HG02763 (cell line): ENCODE results near the gene KCNG1.
"Not testable (repeated sequence)": the region's sequence is repeated elsewhere in the genome, so short reads cannot be mapped to it uniquely, and the experiment has no call there.

Experiments used
- ATAC-seq: cut with Tn5 transposase; IDR thresholded peaks from one replicate; pipeline ENCODE4 v1.9.1; 2021; ENCODE audit warnings: mild to moderate bottlenecking, moderate library complexity; ENCODE audit not compliant: unreplicated experiment

KCNG1 gene, protein sequence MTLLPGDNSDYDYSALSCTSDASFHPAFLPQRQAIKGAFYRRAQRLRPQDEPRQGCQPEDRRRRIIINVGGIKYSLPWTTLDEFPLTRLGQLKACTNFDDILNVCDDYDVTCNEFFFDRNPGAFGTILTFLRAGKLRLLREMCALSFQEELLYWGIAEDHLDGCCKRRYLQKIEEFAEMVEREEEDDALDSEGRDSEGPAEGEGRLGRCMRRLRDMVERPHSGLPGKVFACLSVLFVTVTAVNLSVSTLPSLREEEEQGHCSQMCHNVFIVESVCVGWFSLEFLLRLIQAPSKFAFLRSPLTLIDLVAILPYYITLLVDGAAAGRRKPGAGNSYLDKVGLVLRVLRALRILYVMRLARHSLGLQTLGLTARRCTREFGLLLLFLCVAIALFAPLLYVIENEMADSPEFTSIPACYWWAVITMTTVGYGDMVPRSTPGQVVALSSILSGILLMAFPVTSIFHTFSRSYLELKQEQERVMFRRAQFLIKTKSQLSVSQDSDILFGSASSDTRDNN

DNA sequence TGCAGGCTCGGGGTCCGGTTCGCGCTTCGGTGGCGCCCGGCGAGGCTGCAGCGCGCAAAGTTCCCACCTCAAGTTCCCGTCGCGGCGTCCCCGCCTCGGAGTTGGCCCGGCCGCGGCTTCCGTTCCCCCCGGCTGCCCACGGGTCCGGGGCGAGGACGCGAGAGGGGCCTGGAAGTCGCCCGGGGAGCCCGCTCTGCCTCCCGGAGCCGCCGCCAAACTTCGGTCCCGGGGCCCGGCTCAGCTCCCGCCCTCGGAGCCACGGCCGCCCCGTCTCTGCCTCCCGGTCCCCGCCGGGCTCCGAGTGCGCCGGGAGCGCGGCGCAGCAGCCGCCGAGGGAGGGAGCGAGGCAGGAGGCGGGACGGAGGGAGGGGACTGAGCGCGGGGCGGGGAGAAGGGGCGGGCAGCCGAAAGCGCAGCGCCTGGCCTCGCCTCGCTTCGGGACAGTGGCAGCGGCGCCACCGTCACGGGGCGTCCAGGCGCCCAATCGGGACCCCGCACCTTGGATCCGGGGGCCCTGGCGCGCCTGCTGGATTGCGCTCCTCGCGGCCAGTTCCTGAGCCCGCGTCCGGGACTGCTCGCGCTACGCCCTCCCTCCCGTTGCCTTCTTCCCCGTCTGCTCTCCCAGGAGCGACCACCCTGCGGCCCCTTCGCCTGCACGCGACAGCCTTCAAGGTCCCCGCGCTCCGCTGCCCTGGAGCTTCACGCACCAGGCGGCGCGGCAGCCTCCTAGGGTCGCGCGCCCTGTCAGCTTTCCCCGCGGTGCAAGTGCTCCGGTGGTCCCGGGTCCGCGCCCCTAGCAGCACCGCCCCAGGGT lies at the start of gene KCNG1:
Gene KCNG1, minus strand, starts transcription at position 305 of the 814 bp plus-strand sequence. CDS start 12,769 bp downstream, outside the sequence.
- no peak for ATAC-seq

DNA sequence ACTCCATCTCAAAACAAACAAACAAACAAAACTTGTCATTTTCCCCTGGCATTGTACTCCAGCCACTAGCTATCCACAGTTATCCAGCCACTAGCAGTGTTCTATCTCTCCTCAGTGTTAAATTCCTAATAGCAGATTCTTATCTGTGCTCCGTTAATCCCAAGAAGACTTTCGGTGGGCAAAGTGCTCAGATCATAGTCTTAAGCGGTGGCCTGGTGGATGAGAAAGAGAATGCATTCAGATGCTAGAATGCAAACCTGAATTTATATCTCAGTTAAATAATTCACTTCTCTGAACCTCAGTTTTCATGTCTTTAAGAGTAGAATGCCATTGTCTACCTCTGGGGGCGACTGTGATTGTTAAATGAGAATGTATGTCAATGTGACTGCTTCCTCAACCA lies 47.7 kb upstream of the KCNG1 start:
- ATAC-seq, result no peak

DNA sequence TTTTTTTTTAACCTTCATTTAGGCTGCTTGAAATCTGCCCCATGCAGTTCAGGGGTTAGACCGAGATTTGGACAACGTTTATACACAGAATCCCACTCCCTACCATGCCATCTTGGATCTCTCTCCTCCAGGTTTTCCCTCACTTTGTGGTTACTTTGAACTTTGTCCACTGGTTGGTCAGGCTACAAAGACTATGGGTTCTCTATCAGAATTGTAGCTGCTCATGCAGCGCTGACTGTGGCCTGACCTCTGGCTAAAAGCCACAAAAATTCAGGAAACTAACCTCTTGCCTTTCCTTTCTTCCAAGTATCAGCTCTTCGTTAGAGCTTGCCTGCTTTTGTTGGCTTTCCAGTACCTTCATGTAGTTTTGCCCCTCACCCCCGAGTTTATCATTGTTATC lies 44.9 kb upstream of the KCNG1 start:
- ATAC-seq, result no peak

DNA sequence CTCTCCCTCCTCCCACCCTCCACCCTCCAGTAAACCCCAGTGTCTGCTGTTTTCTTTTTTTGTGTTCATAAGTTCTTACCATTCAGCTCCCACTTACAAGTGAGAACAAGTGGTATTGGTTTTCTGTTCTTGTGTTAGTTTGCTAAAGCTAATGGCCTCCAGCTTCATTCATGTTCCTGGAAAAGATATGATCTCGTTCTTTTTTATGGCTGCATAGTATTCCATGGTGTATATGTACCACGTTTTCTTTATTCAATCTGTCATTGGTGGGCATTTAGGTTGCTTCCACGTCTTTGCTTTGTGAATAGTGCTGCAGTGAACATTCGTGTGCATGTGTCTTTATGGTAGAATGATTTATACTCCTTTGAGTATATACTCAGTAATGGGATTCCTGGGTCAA lies 42.7 kb upstream of the KCNG1 start:
- ATAC-seq, result no peak

DNA sequence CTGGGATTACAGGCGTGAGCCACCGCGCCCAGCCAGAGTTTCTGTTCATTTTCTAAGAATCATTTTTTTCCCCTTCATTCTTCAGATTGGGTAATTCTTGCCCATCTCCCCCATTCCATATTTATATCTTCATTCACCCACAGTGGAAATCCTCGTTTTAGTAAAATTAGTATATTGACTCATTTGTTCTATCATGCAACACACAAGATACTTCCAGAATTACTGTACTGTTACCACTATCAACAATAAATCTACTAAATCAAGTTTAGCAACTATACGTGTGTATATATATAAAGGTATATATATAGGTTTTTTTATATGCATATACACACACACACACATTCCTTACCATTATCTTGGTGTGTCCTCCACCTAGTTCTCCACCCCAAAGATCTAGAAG lies 41.2 kb upstream of the KCNG1 start:
- no peak for ATAC-seq

DNA sequence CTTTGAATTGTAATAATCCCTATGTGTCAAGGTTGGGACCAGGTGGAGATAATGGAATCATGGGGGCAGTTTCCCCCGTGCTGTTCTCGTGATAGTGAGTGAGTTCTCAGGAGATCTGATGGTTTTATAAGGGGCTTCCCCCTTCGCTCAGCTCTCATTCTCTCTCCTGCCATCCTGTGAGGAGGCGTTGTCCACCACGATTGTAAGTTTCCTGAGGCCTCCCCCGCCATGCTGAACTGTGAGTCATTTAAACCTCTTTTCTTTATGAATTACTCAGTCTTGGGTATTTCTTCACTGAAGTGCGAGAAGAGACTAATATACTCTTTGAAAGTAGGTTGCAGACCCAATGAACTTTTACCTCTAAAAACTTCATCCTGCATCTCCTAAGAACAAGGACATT lies 39.2 kb upstream of the KCNG1 start:
- no peak for ATAC-seq

DNA sequence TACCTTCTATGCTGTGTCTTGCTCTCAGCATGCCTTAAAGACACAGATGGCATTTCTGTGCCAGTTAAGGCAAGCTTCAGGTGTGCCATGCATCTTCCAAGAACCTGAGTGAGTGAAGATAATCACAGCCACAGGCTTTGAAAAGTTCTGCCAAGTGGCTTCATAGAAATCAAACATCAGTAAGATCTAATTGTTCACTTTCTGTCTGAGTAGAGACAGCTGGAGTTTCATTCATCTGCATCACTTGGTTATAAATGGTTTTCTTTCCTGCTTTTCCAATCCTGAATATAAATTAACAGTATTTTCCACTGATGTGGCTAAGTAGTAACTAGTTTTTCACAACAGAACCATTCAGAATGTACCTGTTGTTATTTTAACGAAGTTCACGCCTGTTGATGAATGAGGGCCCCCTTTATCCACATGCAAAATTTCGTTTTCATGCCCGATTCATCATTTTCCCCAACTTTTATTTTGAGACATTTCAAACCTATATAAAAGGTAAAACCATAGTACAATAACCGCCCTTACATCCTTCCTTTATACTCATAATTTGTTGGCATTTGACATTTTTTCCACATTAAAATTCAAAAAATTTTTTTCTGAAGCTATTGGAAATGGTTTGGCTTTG lies 38.6 kb upstream of the KCNG1 start:
- ATAC-seq, result no peak

DNA sequence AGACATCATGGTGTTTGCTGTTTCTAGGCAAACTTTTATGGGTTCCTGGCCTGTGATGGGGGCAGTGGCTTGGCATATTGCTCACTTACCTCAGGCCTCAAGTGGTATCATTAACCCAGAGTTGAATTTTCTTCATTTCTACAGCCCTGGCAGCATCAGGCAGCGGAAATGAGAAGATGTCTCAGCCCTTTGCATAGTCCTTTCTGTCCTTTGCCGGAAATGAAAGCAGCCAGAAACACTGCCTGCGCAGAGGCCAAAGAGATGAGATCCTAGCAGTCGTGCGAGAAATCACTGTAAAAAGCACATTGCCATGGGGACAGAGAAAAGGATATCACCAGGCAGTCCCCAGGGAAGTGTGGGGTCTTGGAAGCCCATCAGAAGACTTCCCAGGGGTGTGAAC lies 37.4 kb upstream of the KCNG1 start:
- ATAC-seq, result no peak

DNA sequence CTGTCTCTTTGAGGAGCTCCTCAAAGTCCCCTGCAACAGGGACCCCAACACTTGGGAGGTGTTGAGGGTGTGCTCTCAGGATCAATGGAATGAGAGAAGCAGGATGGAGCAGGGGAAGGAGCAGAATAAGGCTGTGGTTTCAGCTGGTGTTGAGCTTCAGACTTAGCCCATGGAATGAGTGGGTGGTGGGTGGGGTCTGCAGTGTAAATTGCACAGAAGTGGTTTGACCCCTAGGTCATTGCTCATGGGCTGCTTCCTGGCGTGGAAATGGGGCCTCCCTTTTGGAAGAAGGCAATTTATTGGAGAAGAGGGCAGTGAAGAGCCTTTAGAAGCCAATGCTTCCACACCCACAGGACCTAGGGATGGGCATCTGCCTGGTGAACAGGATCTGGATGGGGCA lies 37.0 kb upstream of the KCNG1 start:
- ATAC-seq, result no peak

DNA sequence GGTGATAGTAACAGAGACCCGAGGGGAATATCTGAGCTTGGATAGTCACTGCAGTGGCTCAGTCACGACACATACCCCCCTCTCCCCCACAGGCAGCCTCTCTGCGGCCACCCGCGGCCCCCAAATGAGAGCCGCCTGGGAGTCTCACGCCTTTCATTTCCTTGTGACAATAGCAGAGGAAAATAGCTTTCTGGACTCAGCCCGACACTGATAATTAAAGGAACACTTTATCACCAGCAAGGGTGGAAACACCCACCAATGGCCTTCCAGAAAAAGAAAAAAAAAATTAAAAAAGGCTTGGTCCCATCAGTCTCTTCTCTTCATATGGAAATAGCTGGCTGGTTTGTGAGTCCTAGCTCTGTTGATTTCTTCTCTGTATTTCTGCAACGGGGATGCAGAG lies 35.1 kb upstream of the KCNG1 start:
- no peak for ATAC-seq

DNA sequence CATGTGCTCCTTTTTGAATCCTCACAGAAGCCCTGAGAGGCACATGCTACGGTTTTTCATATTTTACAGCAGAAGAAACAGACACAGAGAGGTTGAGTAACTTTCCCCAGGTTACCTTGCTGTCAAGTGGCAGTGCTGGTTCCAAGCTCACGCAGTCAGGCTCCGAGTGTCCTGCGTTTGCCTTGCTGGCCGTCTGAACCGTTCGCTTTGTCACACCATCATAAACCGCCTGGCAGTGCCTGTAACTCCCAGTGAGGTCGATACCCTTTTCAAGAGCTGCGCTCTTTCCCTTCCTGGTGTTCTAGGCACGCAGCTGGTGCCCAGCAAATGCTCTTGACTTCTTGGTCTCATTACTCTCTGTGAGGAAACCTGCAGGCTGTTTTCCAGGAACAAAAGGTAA lies 31.3 kb upstream of the KCNG1 start:
- ATAC-seq, result no peak

DNA sequence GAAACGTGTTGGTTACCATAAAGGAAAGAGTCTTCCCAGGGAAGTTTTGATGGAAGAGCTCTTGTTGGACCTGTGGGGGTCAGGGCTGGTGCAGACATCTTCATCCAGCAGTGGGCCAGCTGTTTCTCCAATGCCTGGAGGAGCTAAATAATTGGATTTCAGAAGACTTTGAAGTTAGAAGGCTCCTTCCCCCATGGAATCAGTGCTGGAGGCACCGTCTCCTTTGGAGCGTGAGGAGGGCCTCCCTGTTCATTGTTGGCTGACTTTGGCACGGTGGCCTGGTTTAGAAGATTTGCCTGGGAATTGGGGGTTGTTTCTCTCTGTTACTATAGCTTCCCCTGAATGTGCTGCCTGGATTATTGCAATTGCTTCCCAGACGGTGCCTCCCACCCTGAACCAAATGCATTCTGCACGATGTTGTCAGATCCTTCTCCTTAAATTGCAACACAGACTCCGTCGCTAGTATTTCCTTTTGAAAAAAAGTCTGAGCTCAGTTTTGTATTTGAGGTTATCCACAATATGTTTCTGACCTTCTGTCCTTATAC lies 27.7 kb upstream of the KCNG1 start:
- no peak for ATAC-seq

DNA sequence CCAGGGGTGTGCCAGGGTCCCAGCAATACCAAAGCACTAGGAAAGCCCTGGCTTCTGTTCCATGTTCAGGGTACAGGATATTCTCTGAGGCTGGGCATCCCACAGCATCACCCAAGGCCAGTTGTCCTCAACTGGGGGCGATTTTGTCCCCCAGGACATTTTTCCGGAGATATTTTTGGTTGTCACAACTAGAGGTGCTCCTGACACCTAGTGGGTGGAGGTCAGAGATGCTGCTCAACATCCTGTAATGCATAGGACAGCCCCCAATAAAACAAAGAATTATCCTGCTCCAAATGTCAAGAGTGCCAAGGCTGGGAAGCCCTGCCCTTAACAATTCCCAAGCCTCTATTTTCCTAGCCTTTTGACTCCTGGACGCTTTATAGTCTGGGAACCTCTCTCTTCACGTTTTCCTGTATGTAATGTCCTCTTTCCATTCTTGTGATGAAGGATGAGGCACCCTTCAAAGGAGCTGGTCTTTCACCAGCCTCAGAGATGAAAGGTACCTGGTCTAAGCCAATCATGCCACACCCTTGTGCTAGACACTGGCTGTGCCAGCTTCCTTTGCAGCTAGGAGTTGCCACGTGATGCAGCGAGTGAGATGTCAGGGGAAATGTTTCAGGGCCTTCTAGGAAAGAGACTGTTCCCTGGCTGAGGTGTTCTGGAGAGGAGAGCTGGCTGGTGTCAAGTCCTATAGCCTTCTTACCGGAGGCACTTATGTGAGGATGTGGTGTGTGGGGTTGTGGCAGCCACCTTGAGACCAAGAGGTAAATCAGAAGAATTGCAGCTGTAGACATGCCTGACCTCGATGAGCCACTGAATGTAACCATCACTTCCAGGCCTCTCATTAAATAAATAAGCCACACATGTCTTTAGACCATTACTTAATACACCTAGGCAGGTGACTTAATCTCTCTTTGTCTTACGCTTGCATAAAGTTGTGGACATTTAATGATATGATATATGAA lies 23.4 kb upstream of the KCNG1 start:
- no peak for ATAC-seq

DNA sequence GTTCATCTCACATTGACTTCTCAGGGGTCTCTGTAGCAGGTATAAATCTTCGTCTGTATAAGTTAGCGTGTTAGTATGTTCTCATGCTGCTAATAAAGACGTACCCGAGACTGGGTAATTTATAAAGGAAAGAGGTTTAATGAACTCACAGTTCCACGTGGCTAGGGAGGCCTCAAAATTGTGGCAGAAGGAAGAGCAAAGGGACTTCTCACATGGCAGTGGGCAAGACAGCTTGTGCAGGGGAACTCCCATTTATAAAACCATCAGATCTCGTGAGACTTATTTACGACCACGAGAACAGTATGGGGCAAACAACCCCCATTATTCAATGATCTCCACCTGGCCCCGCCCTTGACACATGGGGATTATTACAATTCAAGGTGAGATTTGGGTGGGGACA lies 22.6 kb upstream of the KCNG1 start:
- ATAC-seq, result not testable (repeated sequence)

DNA sequence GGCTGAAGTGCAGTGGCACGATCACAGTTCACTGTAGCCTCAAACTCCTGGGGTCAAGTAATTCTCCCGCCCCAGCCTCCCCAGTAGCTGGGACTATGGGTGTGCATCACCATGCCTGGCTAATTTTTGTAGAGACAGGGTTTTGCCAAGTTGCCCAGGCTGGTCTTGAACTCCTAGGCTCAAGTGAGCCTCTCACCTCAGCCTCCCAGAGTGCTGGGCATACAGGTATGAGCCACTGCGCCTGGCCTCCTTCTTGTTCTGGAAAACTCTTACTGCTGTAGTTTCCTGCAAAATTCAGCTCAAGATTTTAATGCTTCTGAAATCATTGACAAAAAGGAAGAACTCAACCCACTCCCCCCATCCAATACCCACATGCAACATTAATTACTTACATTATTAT lies 21.9 kb upstream of the KCNG1 start:
- no peak for ATAC-seq

DNA sequence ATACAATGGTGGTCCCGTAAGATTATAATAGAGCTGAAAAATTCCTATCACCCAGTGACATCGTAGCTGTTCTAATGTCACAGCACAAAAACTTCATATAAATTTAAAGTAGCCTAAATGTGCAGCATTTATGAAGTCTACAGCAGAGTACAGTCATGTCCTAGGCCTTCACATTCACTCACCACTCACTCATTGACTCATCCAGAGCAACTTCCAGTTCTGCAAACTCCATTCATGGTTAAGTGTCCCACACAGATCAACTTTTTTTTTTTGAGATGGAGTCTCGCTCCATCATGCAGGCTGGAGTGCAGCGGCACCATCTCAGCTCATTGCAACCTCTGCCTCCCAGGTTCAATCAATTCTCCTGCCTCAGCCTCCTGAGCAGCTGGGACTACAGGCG lies 20.9 kb upstream of the KCNG1 start:
- ATAC-seq, result no peak

DNA sequence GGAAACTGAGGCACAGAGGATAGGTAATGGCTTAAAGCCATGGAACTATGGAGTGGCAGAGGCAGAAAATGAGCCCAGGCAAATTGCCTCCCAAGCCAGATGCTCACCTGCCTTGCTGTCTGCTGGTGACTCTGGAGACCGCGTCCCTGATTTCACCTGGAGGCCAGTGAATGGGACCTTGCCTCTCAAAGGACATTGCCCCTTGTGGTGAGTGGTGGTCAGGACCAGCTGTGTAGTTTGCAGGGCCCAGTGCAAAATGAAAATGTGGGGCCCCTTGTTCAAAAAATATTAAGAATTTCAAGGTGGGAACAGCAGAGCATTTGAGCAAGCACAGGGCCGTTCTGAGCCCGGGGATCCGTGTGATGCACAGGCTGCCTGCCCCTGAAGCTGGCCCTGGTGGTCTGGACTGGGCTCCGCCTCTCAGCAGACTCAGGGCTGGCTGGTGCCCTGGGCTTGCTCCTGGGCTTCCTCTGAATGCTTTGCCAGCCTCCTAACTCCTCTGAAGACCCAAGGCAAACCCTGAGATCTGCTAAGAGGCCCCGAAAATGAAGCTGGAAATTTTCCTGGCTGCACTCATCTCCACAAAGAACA lies 19.8 kb upstream of the KCNG1 start:
- ATAC-seq, result no peak

DNA sequence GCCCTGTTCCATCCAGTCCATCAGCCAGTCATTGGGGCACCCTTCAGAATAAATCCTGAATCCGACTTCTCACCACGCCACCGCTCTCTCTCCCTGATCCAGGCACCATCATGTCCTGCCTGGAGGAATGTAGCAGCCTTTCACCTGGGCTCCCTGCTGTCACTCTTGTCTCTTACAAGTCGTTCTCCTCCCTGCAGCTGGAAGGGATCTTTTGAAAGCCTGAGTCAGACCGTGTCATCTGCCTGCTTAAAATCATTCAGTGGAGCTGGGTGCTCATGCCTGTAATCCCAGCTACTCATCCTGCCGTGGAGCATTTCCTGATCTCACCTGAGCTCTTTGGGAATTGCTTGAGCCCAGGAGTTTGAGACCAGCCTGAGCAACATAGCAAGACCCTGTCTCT lies 19.2 kb upstream of the KCNG1 start:
- ATAC-seq, result no peak

DNA sequence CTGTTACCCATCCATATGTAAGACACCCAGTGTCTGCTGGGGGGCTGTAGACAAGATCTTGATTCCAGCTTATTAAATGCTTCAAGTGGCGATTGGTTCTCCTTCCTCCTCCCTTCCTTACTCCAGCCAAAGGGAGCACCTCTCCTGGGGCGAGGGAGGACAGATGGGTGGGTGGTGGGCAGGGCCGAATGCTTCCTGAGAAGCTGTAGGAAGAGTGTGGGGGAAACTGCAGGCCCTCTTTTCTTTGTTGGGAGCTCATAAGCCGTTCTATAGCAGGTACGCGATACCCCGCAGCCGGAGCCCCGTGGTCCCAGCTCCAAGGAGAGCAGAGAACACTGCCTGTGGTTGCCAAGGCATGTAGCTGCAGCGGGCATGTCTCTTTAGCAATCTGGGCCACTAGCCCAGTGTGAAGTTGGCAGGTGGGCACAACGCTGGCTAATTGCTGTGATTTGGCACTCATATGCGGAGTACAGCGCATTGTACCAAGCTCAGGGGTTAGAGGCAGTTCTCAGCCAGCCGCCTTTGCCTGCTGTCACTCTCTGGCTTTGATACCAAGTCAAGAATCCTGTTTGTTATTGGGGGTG lies 14.7 kb upstream of the KCNG1 start:
- no peak for ATAC-seq
